HCT116 (cell line): ENCODE data around the gene FBXW4. TPM values are rescaled to one million over a fixed set of nuclear protein-coding genes. Genes with fewer than 3 reads are reported as not detected.

Source experiments
- ATAC-seq: fragments of 200-7000 bp; cut with Tn5 transposase; 2 replicates; pipeline ENCODE4 v1.9.1; 2020; ENCODE audit warnings: mild to moderate bottlenecking, moderate library complexity
- BruUV-seq: library from RNA; stranded (reverse); fragments of 400-500 nt; replicated peaks from 2 replicates; lab custom pipeline; 2021; lab: Mats Ljungman, UMichigan
- CTCF ChIA-PET: fragments of 300-600 bp; sonication (Branson Sonifier 250); formaldehyde crosslinking; loops from one replicate; lab custom pipeline; 2021; ENCODE audit warnings: antibody characterized with exemption; lab: Charles Lee
- POLR2A ChIA-PET: fragments of 300-600, 350-600 bp; sonication (Branson Sonifier 250); formaldehyde crosslinking; loops from one replicate; lab custom pipeline; 2021; ENCODE audit warnings: antibody characterized with exemption; lab: Charles Lee
- RAD21 ChIA-PET, 2 experiments: fragments of 300-600 bp; sonication (Branson Sonifier 250); formaldehyde crosslinking; loops; one replicate each; lab custom pipeline; 2023; ENCODE audit warnings: low total read pairs in 2 of 2; ENCODE audit not compliant: uncharacterized antibody in 2 of 2, unreplicated experiment in 2 of 2, low non-redundant PET in 1 of 2; lab: Charles Lee
- DNase-seq: peaks from one replicate; pipeline ENCODE4 v3.0.0-alpha.2; 2010; ENCODE audit warnings: low read depth, low spot score
- H2AFZ ChIP-seq: fragments of 200-600 bp; shearing (Covaris generic), sonication (generic); 2 replicates; pipeline ENCODE4 v1.6.1; 2017; ENCODE audit warnings: low read depth, mixed run types, mixed read lengths, antibody characterized with exemption, low read length; ENCODE audit not compliant: poor library complexity, severe bottlenecking
- H3K27ac ChIP-seq: 2 replicates; pipeline ENCODE4 v1.5.1; 2012; ENCODE audit warnings: low read depth, low read length
- H3K27me3 ChIP-seq: fragments of 200-600 bp; sonication (generic); 2 replicates; pipeline ENCODE4 v1.6.1; 2016; ENCODE audit warnings: mixed run types, low read length, mixed read lengths; ENCODE audit not compliant: insufficient read depth
- H3K36me3 ChIP-seq, 2 experiments: fragments of 200-500 bp in 1 of 2; fragments of 200-600 bp in 1 of 2; sonication (Bioruptor generic) in 1 of 2; sonication (generic) in 1 of 2; 2 replicates each; pipeline versions ENCODE4 v1.5.1 to v1.6.1; 2014 to 2016; ENCODE audit warnings: low read length in 2 of 2, inconsistent platforms in 1 of 2, mixed read lengths in 1 of 2, mixed run types in 1 of 2; ENCODE audit not compliant: insufficient read depth in 2 of 2, control insufficient read depth in 1 of 2
- H3K4me1 ChIP-seq, 2 experiments: fragments of 200-600 bp in 1 of 2; sonication (generic) in 1 of 2; 2 replicates each; pipeline versions ENCODE4 v1.5.1 to v1.6.1; 2012 to 2017; ENCODE audit warnings: low read length in 2 of 2, inconsistent platforms in 1 of 2, mild to moderate bottlenecking in 1 of 2, mixed read lengths in 1 of 2, mixed run types in 1 of 2, moderate library complexity in 1 of 2; ENCODE audit not compliant: insufficient read depth in 2 of 2, control insufficient read depth in 1 of 2
- H3K4me2 ChIP-seq: fragments of 200-600 bp; sonication (generic); 2 replicates; pipeline ENCODE4 v1.6.1; 2017; ENCODE audit warnings: mixed run types, low read length, mixed read lengths
- H3K4me3 ChIP-seq, 2 experiments: fragments of 200-600 bp in 1 of 2; sonication (generic) in 1 of 2; replicated peaks in 1 of 2; 2 replicates each; pipeline ENCODE4 v1.5.1; 2011 to 2016; ENCODE audit warnings: low read length in 2 of 2, control low read depth in 1 of 2, low read depth in 1 of 2, mild to moderate bottlenecking in 1 of 2, mixed read lengths in 1 of 2, mixed run types in 1 of 2
- H3K79me2 ChIP-seq: fragments of 200-600 bp; sonication (generic); 2 replicates; pipeline ENCODE4 v1.6.1; 2017; ENCODE audit warnings: mild to moderate bottlenecking, mixed run types, low read length, moderate library complexity, mixed read lengths; ENCODE audit not compliant: insufficient read depth
- H3K9ac ChIP-seq: fragments of 200-600 bp; sonication (generic); 2 replicates; pipeline ENCODE4 v1.6.1; 2016; ENCODE audit warnings: low read length, mixed read lengths
- H3K9me2 ChIP-seq: fragments of 200-600 bp; sonication (generic), shearing (Covaris generic); 2 replicates; pipeline ENCODE4 v1.6.1; 2017; ENCODE audit warnings: mixed run types, mild to moderate bottlenecking, moderate library complexity; ENCODE audit not compliant: insufficient read depth
- H3K9me3 ChIP-seq, 2 experiments: fragments of 200-500 bp in 1 of 2; fragments of 200-600 bp in 1 of 2; sonication (Bioruptor generic) in 1 of 2; sonication (generic) in 1 of 2; 2 replicates each; pipeline ENCODE4 v1.6.1; 2014 to 2017; ENCODE audit warnings: low read length in 2 of 2, mixed read lengths in 2 of 2, inconsistent platforms in 1 of 2, low read depth in 1 of 2, mild to moderate bottlenecking in 1 of 2, mixed run types in 1 of 2, moderate library complexity in 1 of 2; ENCODE audit not compliant: control insufficient read depth in 1 of 2, insufficient read depth in 1 of 2
- H4K20me1 ChIP-seq: fragments of 200-600 bp; sonication (generic), shearing (Covaris generic); 2 replicates; pipeline ENCODE4 v1.6.1; 2017; ENCODE audit warnings: mixed run types, mild to moderate bottlenecking, moderate library complexity; ENCODE audit not compliant: insufficient read depth
- EZH2 ChIP-seq: fragments of 200-600 bp; sonication (generic); IDR thresholded peaks from 2 replicates; pipeline ENCODE4 v1.6.1; 2017; ENCODE audit warnings: antibody characterized with exemption, mixed run types
- EZH2phosphoT487 ChIP-seq: fragments of 200-600 bp; IDR thresholded peaks from 2 replicates; pipeline ENCODE4 v1.6.1; 2018; ENCODE audit warnings: antibody characterized with exemption, borderline replicate concordance
- JUND ChIP-seq: IDR thresholded peaks from 2 replicates; pipeline ENCODE4 v1.6.1; 2012
- POLR2A ChIP-seq: IDR thresholded peaks from 2 replicates; pipeline ENCODE4 v1.7.0; 2011; ENCODE audit warnings: borderline replicate concordance; ENCODE audit not compliant: insufficient read depth, insufficient read length; ENCODE audit errors: extremely low read depth
- POLR2AphosphoS5 ChIP-seq: IDR thresholded peaks from 2 replicates; pipeline ENCODE4 v1.6.1; 2011; ENCODE audit warnings: mild to moderate bottlenecking, low read depth, low read length, moderate library complexity
- RAD21 ChIP-seq: IDR thresholded peaks from 2 replicates; pipeline ENCODE4 v1.6.1; 2012; ENCODE audit warnings: low read depth, mild to moderate bottlenecking
- REST ChIP-seq: IDR thresholded peaks from 2 replicates; pipeline ENCODE4 v1.6.1; 2012; ENCODE audit warnings: low read depth
- SIN3A ChIP-seq: IDR thresholded peaks from 2 replicates; pipeline ENCODE4 v1.6.1; 2012; ENCODE audit warnings: low read depth
- TCF7L2 ChIP-seq: IDR thresholded peaks from 2 replicates; pipeline ENCODE4 v1.7.0; 2011; ENCODE audit warnings: borderline replicate concordance, inconsistent platforms; ENCODE audit not compliant: insufficient read depth, insufficient read length; ENCODE audit errors: extremely low read depth
- YY1 ChIP-seq: IDR thresholded peaks from 2 replicates; pipeline ENCODE4 v1.6.1; 2011; ENCODE audit warnings: low read length, low read depth, moderate library complexity, mild to moderate bottlenecking; ENCODE audit not compliant: insufficient replicate concordance; ENCODE audit errors: extremely low read depth
- ZBTB33 ChIP-seq: IDR thresholded peaks from 2 replicates; pipeline ENCODE4 v1.6.1; 2011; ENCODE audit warnings: mild to moderate bottlenecking, low read length, moderate library complexity; ENCODE audit not compliant: insufficient replicate concordance; ENCODE audit errors: extremely low read depth
- ZNF274 ChIP-seq: fragments of 200-500 bp; sonication (Bioruptor generic); IDR thresholded peaks from 2 replicates; pipeline ENCODE4 v1.6.1; 2014; ENCODE audit warnings: mild to moderate bottlenecking, low read depth, low read length, inconsistent platforms
- intact Hi-C: fragments of 100-400 bp; cut with micrococcal nuclease; formaldehyde crosslinking; loops from 2 replicates; pipeline ENCODE4 v1.10.0; 2022
- total RNA-seq: library from RNA; stranded (reverse); gene quantifications from one replicate; pipeline ENCODE4 v1.2.1, GENCODE V29; 2021; ENCODE audit not compliant: unreplicated experiment

FBXW4 gene
- total RNA-seq, 1 experiment from 2014 or later: 35.3 TPM

GRCh38 chr10:101644002-101644401 is 51.0 kb downstream of the FBXW4 start:
- intact Hi-C loops: no loop called here
- CTCF ChIA-PET: no interaction called here
- POLR2A ChIA-PET: no interaction called here

More at GRCh38 chr10:101644002-101644401, 51.0 kb downstream of the FBXW4 start:
- no peak for TF ChIP-seq REST
- no peak for TF ChIP-seq YY1
- no peak for TF ChIP-seq POLR2AphosphoS5
- no peak for TF ChIP-seq ZBTB33
- no peak for TF ChIP-seq TCF7L2
- TF ChIP-seq EZH2: no peak
- TF ChIP-seq ZNF274: no peak
- no peak for TF ChIP-seq POLR2A
- no peak for TF ChIP-seq JUND
- no peak for TF ChIP-seq RAD21
- TF ChIP-seq SIN3A: no peak
- no peak for TF ChIP-seq EZH2phosphoT487
- TF ChIP-seq, all 23 proteins: peak for 0
- H3K36me3 ChIP-seq: no peaks in the 10 kb centered on the region
- H2AFZ ChIP-seq: no peak overlapping the region
- DNase-seq: no peak
- no peak overlapping the region for H3K4me2 ChIP-seq
- no peaks in the 10 kb centered on the region for H3K9me3 ChIP-seq
- no peaks in the 10 kb centered on the region for H3K4me1 ChIP-seq
- no peaks in the 10 kb centered on the region for H3K9me2 ChIP-seq
- no TSS peak for BruUV-seq
- no peak overlapping the region for H3K9ac ChIP-seq
- H3K27me3 ChIP-seq: no peaks in the 10 kb centered on the region
- H3K4me3 ChIP-seq: no peak overlapping the region
- no peak overlapping the region for H3K27ac ChIP-seq
- H3K79me2 ChIP-seq: no peaks in the 10 kb centered on the region
- RAD21 ChIA-PET: no interaction called here
- no peak for ATAC-seq
- H4K20me1 ChIP-seq: no peaks in the 10 kb centered on the region
